ENCODE measurements around the gene CD3D.

Gene CD3D

GRCh38 chr11:118304227-118304567 lies 38.3 kb downstream of the CD3D start:
- DNase-seq (ENCODE audit: low read depth, low spot score): no peak

- DNase-seq (ENCODE audit: low read depth, low spot score): no peak
Measured at GRCh38 chr11:118301600-118302195, 40.8 kb downstream of the CD3D start.

GRCh38 chr11:118295815-118296454 lies 46.6 kb downstream of the CD3D start:
- no peak for DNase-seq (ENCODE audit: low read depth, low spot score)

DNA sequence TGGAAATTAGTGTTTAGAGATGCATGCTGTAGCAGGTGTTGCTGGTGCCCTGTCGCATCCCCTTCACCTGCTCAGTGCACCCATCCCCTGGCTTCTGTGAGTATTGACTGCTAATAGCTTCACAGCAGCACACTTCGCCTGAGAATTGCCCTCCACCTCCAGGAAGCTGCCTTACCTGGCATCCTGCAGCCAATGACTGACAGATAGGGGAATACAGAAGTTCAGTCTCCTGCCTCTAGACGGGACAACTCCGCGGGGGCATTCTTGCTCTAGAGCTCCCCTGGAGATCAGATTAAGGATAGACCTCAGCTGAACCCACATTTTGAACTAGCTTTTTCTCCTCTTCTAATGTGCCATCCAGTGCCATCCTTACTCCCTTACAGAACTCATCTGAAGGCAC lies 47.3 kb downstream of the CD3D start:
- DNase-seq (ENCODE audit: low read depth, low spot score): no peak

- no peak for DNase-seq (ENCODE audit: low read depth, low spot score)
Measured at GRCh38 chr11:118294053-118294452, 48.5 kb downstream of the CD3D start.

DNA sequence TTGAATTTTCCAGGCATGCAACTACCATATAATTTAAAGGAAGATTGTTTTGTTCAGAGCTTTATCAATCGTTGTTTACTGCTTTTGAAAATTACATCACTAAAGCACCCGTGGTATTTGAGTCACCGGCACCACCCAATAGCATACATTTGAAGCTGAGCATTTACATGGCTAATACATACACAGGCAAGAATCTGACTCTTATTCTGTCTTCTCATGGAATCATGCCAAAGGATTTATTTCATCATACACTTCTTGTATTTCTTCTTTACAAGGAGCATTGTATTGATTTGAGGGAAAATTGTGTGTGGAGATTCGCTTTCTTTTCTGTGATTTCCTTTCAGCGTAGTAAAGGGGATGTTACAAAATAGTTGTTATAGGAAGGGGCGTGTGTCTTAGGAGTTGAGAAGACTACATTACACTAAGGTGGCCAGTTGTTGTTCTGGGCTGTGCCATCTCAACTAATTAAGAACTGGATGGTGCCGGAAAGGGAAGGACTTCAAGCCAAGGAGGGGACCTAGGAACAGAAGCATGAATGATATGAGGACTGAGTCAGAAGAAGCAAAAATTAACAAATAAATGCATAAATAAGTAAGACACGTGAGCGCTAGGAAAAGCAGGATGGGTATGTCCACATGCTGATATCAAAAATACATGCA lies 50.9 kb downstream of the CD3D start:
- no peak for DNase-seq (ENCODE audit: low read depth, low spot score)

GRCh38 chr11:118290923-118291322 lies 51.6 kb downstream of the CD3D start:
- DNase-seq (ENCODE audit: low read depth, low spot score): no peak

DNA sequence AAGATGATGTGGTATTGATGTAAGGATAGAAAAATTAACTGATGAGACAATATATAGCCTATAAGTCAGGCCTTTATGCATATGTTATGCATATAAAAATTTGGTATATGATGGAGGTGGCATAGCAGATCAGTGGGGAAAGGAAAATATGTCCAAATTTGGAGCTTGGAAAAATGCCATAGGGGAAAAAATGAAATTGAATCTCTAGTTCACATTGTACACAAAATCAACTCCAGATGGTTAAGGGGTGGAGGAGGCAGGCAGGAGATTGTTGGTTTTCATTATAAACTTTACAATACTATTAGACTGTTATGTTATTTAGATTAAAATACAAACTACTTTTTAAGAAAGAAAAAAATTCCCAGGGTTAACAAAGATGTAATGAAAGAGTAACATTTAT lies 53.1 kb downstream of the CD3D start:
- no peak for DNase-seq (ENCODE audit: low read depth, low spot score)

Measured in smooth muscle cell of the brain vasculature (primary cell).